SH-SY5Y (cell line): ENCODE data around the gene KCNK1.

Experiments used
- GATA2 ChIP-seq: IDR thresholded peaks from 2 replicates; pipeline ENCODE4 v1.6.1; 2011; ENCODE audit warnings: mild to moderate bottlenecking, low read depth, low read length
- GATA3 ChIP-seq: IDR thresholded peaks from 2 replicates; pipeline ENCODE4 v1.6.1; 2011; ENCODE audit warnings: low read depth, mild to moderate bottlenecking, low read length, moderate library complexity

- no peak for TF ChIP-seq GATA2
- no peak for TF ChIP-seq GATA3
These were observed 54.9 kb downstream of the KCNK1 start for GRCh38 chr1:233668725-233669294.
